Measurements from ENCODE around the gene ANO5.

ANO5 gene

DNA sequence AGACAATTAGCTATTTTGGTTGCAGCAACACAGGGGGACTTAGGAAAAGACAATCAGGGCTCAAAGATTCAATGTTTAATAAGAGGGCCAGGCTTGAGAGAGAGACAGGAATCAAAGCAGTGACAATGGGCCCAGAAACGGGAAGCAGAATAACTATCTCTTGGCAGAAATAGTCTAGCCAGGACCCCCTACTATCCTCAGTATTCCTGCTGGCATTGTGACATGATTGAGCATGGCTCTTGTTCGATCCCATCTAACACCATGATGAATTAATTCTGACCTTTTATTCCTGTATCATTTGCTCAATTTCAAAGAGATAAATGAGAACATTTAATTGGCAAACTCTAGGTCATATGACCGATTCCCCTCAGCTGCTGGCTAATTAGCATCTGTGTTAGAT lies 12.8 kb upstream of the ANO5 start:
- no peak for TF ChIP-seq CTCF (conservative IDR thresholded peaks at IDR 0.05; ENCODE audit: control insufficient read depth, insufficient read depth, low read depth, low read length)
- no peak for DNase-seq (ENCODE audit: low read depth)
- H3K4me3 ChIP-seq (ENCODE audit: control insufficient read depth, low read depth, low read length), result no peak overlapping the region

GRCh38 chr11:22189660-22190059 lies 3.2 kb upstream of the ANO5 start:
- TF ChIP-seq CTCF (conservative IDR thresholded peaks at IDR 0.05; ENCODE audit: control insufficient read depth, insufficient read depth, low read depth, low read length), result no peak
- H3K4me3 ChIP-seq (ENCODE audit: control insufficient read depth, low read depth, low read length), result no peak overlapping the region
- no peak for DNase-seq (ENCODE audit: low read depth)

- no peak for TF ChIP-seq CTCF (conservative IDR thresholded peaks at IDR 0.05; ENCODE audit: control insufficient read depth, insufficient read depth, low read depth, low read length)
- DNase-seq (ENCODE audit: low read depth), result no peak
- no peak overlapping the region for H3K4me3 ChIP-seq (ENCODE audit: control insufficient read depth, low read depth, low read length)
Observed at GRCh38 chr11:22190827-22191463, 1.9 kb upstream of the ANO5 start.

GRCh38 chr11:22192289-22192641 lies 620 bp upstream of the ANO5 start:
- no peak for TF ChIP-seq CTCF (conservative IDR thresholded peaks at IDR 0.05; ENCODE audit: control insufficient read depth, insufficient read depth, low read depth, low read length)
- no peak overlapping the region for H3K4me3 ChIP-seq (ENCODE audit: control insufficient read depth, low read depth, low read length)
- no peak for DNase-seq (ENCODE audit: low read depth)

- DNase-seq (ENCODE audit: low read depth), result no peak
- H3K4me3 ChIP-seq (ENCODE audit: control insufficient read depth, low read depth, low read length), result no peak overlapping the region
- TF ChIP-seq CTCF (conservative IDR thresholded peaks at IDR 0.05; ENCODE audit: control insufficient read depth, insufficient read depth, low read depth, low read length), result no peak
Observed at GRCh38 chr11:22193348-22194051, 615 bp downstream of the ANO5 start.

- no peak for DNase-seq (ENCODE audit: low read depth)
- no peak for TF ChIP-seq CTCF (conservative IDR thresholded peaks at IDR 0.05; ENCODE audit: control insufficient read depth, insufficient read depth, low read depth, low read length)
- no peak overlapping the region for H3K4me3 ChIP-seq (ENCODE audit: control insufficient read depth, low read depth, low read length)
Observed at GRCh38 chr11:22194306-22194705, 1.4 kb downstream of the ANO5 start.
